ENCODE measurements around the gene LSM2. TPM values are rescaled to one million over a fixed set of nuclear protein-coding genes. Genes with fewer than 3 reads are reported as not detected.
"Not testable (repeated sequence)": the region's sequence is repeated elsewhere in the genome, so short reads cannot be mapped to it uniquely, and the experiment has no call there.

The LSM2 gene
- total RNA-seq, 2 donors from 2014 or later: 21.0 to 22.4 TPM

DNA sequence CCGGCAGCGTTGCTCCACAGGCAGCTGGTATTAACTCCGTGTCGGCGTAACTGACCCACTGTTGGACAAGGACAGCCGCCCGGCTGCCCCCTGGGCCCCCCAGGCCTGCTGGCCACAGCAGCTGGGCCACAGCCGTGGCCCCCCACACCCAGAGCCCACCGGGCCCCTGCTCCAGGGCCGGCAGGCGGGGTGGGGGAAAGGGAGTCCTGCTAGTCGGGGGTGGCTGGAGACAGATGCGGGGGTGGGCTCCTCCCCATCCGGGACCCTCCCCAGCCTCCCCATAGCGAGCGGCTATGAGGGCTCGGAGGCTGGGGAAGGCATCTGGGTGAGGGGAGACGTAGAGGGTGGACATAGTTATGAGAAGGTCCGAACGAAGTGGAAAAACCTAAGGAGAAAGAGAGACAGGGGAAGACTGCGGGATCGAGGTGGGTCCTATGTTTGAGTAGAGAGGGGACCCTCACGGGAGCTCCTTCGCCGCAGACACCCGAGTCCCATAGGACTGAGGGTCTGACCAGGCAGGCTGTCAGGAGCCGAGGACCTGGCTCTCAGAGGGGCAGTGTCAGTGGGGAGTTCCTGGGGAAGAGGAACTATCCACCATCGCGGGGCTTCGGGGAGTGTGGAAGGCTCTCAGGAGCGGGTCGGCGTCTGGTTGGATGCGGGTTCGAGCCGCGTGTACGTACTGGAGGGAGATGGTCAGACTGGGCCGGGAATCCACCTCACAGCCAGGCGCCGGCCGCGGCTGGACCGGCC lies 11.7 kb downstream of the LSM2 start:
- Histone ChIP-seq H3K9me3 (no peaks in the 10 kb centered on the region), H3K4me1 (peaks cover 22% of the 10 kb centered on the region), H3K27me3 (no peaks in the 10 kb centered on the region), H3K4me3 (peak overlapping the region; percentile 41 to 78), H3K36me3 (replicated peaks in 1 of 2; ENCODE audit: insufficient read depth in 1 of 2, low read depth in 2 of 2) (peaks cover 0 to 3% of the 10 kb centered on the region in 2 donors), H3K27ac (peak overlapping the region; percentile 94 to 100 (median 94))
- ATAC-seq (peak; percentile 20), DNase-seq (no peak)
- TF ChIP-seq POLR2A (IDR thresholded peaks at IDR 0.05): no peak
- TF ChIP-seq, protein P1, sequence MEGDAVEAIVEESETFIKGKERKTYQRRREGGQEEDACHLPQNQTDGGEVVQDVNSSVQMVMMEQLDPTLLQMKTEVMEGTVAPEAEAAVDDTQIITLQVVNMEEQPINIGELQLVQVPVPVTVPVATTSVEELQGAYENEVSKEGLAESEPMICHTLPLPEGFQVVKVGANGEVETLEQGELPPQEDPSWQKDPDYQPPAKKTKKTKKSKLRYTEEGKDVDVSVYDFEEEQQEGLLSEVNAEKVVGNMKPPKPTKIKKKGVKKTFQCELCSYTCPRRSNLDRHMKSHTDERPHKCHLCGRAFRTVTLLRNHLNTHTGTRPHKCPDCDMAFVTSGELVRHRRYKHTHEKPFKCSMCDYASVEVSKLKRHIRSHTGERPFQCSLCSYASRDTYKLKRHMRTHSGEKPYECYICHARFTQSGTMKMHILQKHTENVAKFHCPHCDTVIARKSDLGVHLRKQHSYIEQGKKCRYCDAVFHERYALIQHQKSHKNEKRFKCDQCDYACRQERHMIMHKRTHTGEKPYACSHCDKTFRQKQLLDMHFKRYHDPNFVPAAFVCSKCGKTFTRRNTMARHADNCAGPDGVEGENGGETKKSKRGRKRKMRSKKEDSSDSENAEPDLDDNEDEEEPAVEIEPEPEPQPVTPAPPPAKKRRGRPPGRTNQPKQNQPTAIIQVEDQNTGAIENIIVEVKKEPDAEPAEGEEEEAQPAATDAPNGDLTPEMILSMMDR (IDR thresholded peaks at IDR 0.05): no peak
- WGBS, 2 donors: 1% methylated on average over 19 to 44 of the region's 44 CpGs
- intact Hi-C loops (cut with DNase I): no loop called here

DNA sequence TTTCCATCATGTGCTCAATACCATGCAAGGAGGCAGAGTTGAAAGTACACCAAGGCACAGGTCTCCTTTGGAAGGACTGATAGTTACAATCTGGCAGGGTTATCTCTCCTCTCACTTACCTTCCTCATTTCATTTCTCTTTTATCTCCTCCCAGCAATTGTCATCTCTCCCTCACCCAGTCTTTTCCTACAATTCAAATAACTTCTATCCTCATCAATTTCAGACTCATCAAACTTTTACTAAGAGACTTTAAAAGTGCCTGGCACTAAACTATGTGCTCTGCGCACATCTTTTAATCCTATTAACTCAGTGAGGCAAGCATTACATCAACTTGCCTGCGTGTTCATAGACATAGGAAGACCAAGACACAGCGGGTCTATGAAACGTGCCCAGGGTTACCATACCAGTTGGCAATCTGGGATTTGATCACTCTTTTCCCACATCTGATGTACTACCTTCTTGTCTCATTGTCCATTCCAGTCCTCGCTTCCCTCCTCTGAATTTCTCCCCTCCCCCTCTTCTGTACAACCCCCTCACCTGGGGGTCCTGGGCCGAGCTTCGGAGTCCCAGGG lies 12.4 kb downstream of the LSM2 start:
- Histone ChIP-seq H3K27me3 (no peaks in the 10 kb centered on the region), H3K4me3 (peak overlapping the region; percentile 41 to 78), H3K4me1 (peaks cover 22% of the 10 kb centered on the region), H3K36me3 (replicated peaks in 1 of 2; ENCODE audit: insufficient read depth in 1 of 2, low read depth in 2 of 2) (peaks cover 0 to 3% of the 10 kb centered on the region in 2 donors), H3K27ac (peak overlapping the region; percentile 94 to 100 (median 94)), H3K9me3 (no peaks in the 10 kb centered on the region)
- 9 to 11% methylated on average over 6 to 7 of the region's 7 CpGs for WGBS, 2 donors
- intact Hi-C loops (cut with DNase I): no loop called here
- DNase-seq (no peak), ATAC-seq (no peak)
- peak in 1 of 3 donors; percentile 20 for TF ChIP-seq POLR2A (IDR thresholded peaks at IDR 0.05)
- TF ChIP-seq, protein P1 (IDR thresholded peaks at IDR 0.05): no peak

DNA sequence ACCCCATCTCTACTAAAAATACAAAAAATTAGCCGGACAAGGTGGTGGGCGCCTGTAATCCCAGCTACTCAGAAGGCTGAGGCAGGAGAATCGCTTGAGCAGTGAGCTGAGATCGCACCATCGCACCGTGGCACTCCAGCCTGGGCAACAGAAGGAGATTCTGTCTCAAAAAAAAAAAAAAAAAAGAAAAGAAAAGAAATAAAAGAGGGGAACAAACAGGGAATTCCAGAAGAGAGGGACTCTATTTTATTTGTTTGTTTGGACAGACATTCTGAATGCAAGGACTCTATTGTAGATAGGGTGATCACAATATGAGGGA lies 12.9 kb downstream of the LSM2 start:
- H3K36me3 ChIP-seq (replicated peaks in 1 of 2; ENCODE audit: insufficient read depth in 1 of 2, low read depth in 2 of 2); intact Hi-C loops (cut with DNase I); H3K9me3 ChIP-seq; H3K27me3 ChIP-seq; ATAC-seq; DNase-seq; H3K4me3 ChIP-seq: not testable (repeated sequence)
- Histone ChIP-seq H3K27ac (peak overlapping the region in 1 of 4 donors; percentile 95), H3K4me1 (peaks cover 22% of the 10 kb centered on the region)
- 82 to 89% methylated on average over 6 of the region's 6 CpGs for WGBS, 2 donors

DNA sequence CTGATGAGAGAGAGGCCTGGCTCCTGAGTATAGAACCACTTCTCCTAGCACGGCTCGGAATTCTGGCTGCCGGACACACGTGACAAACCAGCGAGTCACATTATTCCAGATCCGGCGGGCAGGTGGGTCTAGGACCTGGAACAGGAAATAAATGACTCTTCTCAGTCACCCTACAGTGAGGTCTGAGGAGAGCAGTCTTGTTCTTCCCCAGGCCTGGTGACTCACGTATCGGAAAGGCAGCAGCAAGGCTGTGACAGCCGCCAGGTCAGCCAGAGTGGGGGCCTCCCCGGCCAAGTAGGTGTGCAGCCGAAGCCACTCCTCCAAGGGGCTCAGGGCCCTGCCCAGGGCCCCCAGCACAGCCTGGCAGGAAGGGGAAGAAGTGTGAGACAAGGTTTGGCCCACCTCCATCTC lies 14.0 kb downstream of the LSM2 start:
- Histone ChIP-seq H3K27ac (no peak overlapping the region), H3K36me3 (replicated peaks in 1 of 2; ENCODE audit: insufficient read depth in 1 of 2, low read depth in 2 of 2) (peaks cover 0 to 3% of the 10 kb centered on the region in 2 donors), H3K4me3 (no peak overlapping the region), H3K9me3 (no peaks in the 10 kb centered on the region), H3K27me3 (no peaks in the 10 kb centered on the region), H3K4me1 (peaks cover 22% of the 10 kb centered on the region)
- no peak for TF ChIP-seq POLR2A (IDR thresholded peaks at IDR 0.05)
- TF ChIP-seq, protein P1 (IDR thresholded peaks at IDR 0.05): no peak
- no peak for ATAC-seq
- 83 to 85% methylated on average over 4 to 12 of the region's 12 CpGs for WGBS, 2 donors
- intact Hi-C loops (cut with DNase I): no loop called here
- DNase-seq: no peak

DNA sequence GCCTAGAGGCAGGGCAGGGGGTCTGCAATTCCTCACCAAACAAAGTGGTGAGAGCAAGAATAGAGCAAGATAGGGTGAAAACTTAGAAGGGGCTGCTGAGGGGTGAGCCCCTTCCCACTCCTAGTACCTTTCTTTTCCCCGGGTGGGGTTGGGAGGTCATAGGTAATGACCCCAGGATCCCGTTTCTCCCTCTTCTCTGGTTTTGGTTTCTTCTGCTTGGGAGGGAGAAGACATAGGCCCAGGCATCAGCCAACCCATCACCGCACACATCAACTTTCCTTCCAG lies 14.7 kb downstream of the LSM2 start:
- WGBS, 2 donors: 76 to 87% methylated on average over 3 of the region's 3 CpGs
- H3K27ac ChIP-seq: no peak overlapping the region
- ATAC-seq (no peak), DNase-seq (no peak)
- no peak for TF ChIP-seq POLR2A (IDR thresholded peaks at IDR 0.05)
- TF ChIP-seq, protein P1 (IDR thresholded peaks at IDR 0.05): no peak
- no peaks in the 10 kb centered on the region for H3K27me3 ChIP-seq
- peaks cover 22% of the 10 kb centered on the region for H3K4me1 ChIP-seq
- H3K36me3 ChIP-seq (replicated peaks in 1 of 2; ENCODE audit: insufficient read depth in 1 of 2, low read depth in 2 of 2): peaks cover 0 to 3% of the 10 kb centered on the region in 2 donors
- no peaks in the 10 kb centered on the region for H3K9me3 ChIP-seq
- no peak overlapping the region for H3K4me3 ChIP-seq
- intact Hi-C loops (cut with DNase I): no loop called here
